AG10803 (cell line): ENCODE results near the gene CAPZA2.

Experiments used
- DNase-seq: peaks from one replicate; pipeline ENCODE4 v3.0.0; 2010; ENCODE audit warnings: low read depth
- H3K4me3 ChIP-seq: 2 replicates; pipeline ENCODE4 v1.5.1; 2011; ENCODE audit warnings: mild to moderate bottlenecking, low read length, control low read depth
- CTCF ChIP-seq: conservative IDR thresholded peaks from 2 replicates; pipeline ENCODE4 v1.5.1; 2011; ENCODE audit warnings: mild to moderate bottlenecking, low read length, control low read depth, inconsistent platforms

The CAPZA2 gene

GRCh38 chr7:116876664-116877442 is 14.5 kb downstream of the CAPZA2 start:
- H3K4me3 ChIP-seq = no peak overlapping the region
- no peak for DNase-seq
- TF ChIP-seq CTCF = no peak

GRCh38 chr7:116877443-116878217 is 15.2 kb downstream of the CAPZA2 start:
- no peak overlapping the region for H3K4me3 ChIP-seq
- DNase-seq = no peak
- TF ChIP-seq CTCF = no peak

- no peak overlapping the region for H3K4me3 ChIP-seq
- DNase-seq = no peak
- no peak for TF ChIP-seq CTCF
These were observed 22.3 kb downstream of the CAPZA2 start for GRCh38 chr7:116884691-116885090.

- no peak for DNase-seq
- TF ChIP-seq CTCF = no peak
- H3K4me3 ChIP-seq = no peak overlapping the region
These were observed 23.3 kb downstream of the CAPZA2 start for GRCh38 chr7:116885724-116886123.

- TF ChIP-seq CTCF = no peak
- no peak for DNase-seq
- H3K4me3 ChIP-seq = no peak overlapping the region
These were observed 24.3 kb downstream of the CAPZA2 start for GRCh38 chr7:116886543-116887156.

GRCh38 chr7:116888895-116889294 is 26.5 kb downstream of the CAPZA2 start:
- no peak for TF ChIP-seq CTCF

More at GRCh38 chr7:116888895-116889294, 26.5 kb downstream of the CAPZA2 start:
- DNase-seq = no peak
- no peak overlapping the region for H3K4me3 ChIP-seq
